GM19452 (cell line): ENCODE data around the gene PNPLA4.

Source experiments
- ATAC-seq: cut with Tn5 transposase; IDR thresholded peaks from one replicate; pipeline ENCODE4 v1.9.1; 2021; ENCODE audit not compliant: unreplicated experiment

PNPLA4 gene

GRCh38 chrX:7876957-7877356 lies 50.3 kb downstream of the PNPLA4 start:
- no peak for ATAC-seq

DNA sequence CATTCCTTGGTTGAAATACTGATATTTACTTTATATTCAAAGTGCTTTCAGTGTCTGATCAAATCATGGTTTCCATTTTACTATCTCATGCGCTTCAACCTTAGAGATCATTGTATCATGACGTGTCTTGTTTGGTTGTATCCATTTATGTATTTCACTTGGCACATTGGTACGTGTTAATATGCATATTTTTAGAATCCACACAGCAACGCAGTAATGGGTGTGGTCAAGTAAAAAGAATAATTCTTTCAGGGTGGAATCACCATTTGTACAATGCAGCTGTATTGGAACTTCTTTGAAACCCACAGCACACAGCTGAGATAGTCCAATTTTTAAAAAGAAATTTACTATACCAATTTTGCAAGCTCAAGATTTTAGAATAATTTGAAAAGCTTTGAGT lies 55.2 kb downstream of the PNPLA4 start:
- no peak for ATAC-seq

GRCh38 chrX:7852166-7852565 lies 75.0 kb downstream of the PNPLA4 start:
- ATAC-seq, result no peak
